Stimulated activated CD8-positive, alpha-beta memory T cell treated with anti-CD3 and anti-CD28 coated beads, Interleukin-4, amount 100 ng/mL, for 24 hours (primary cell): ENCODE results near the gene VPS54.
A peak's percentile ranks its signal among the peaks of the same experiment; 100 is the strongest.
"Not testable (repeated sequence)": the region's sequence is repeated elsewhere in the genome, so short reads cannot be mapped to it uniquely, and the experiment has no call there.

ENCODE experiments used
- DNase-seq: peaks from one replicate; pipeline ENCODE4 v3.0.0-alpha.2; 2020; ENCODE audit warnings: low read depth

Gene VPS54

DNA sequence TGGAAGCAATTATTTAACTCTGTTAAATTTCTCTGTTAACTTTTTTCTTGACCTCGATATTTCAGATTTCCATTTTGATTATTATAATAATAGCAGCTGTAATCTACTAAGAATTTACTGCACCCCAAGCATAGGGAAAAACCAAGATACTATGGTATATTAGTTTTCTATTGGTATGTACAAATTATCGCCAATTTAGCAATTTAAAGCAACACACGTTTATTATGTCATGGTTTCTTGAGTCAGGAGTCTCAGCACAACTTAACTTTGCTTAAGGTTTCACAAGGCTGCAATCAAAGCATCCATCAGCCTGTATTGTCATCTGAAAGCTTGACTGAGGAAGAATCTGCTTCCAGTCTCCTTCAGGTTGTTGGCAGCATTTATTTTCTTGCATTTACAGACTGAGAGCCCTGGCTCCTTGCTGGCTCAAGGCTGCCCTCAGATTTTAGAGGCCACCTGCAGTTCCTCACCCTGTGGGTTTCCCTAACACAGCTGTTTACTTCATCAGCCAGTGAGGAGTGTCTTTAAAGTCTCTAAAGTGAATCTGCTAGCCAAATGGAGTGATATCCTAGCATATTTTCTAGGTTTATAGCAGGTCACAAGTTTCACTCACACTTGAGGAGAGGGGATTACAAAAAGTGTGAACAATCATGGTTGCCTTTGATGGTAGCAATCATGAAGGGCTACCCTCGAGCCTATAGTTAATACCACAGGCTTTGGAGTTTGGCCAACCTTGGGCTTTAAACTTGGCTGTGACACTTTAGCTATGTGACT lies 4.4 kb upstream of the VPS54 start:
- no peak for DNase-seq

DNA sequence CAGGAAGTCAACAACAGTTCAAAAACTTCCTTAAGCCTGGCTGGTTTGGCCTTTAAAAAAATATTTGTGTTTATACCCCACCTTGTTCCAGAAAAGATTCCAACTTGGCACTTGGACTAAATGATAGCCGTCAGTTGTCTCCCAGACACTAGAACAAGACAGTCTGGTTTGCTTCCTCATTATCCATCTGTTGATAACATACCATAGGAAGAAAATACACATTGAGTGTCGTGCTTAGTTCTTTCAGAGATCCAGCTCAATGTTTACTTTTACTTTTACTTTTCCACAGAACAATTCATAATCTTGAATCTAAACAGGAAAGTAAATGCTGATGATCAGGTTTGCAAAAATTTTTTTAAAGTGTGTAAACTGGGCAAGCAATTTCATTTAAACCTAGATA lies 2.4 kb upstream of the VPS54 start:
- DNase-seq: no peak

GRCh38 chr2:64019975-64020528 lies 824 bp upstream of the VPS54 start:
- DNase-seq: no peak

DNA sequence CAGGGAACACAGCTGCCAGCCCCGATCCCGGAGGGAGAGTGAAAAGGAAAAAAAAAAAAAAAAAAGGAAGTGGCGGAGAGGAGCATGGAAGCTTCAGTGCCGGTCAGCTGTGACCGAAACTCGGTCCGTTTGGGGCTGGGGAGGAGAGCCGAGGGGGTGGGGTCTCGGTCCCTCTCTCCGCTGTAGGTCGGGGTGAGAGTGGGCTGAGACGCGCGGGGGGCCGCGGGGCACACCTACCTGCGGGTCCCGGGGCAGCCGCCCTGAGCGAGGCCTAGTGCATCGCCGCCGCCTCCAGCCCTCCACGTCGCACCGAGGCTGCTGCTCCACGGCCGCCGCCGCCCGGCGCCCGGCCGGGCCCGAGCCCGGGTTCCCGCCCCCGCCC lies 536 bp downstream of the VPS54 start:
- peak; percentile 30 for DNase-seq

DNA sequence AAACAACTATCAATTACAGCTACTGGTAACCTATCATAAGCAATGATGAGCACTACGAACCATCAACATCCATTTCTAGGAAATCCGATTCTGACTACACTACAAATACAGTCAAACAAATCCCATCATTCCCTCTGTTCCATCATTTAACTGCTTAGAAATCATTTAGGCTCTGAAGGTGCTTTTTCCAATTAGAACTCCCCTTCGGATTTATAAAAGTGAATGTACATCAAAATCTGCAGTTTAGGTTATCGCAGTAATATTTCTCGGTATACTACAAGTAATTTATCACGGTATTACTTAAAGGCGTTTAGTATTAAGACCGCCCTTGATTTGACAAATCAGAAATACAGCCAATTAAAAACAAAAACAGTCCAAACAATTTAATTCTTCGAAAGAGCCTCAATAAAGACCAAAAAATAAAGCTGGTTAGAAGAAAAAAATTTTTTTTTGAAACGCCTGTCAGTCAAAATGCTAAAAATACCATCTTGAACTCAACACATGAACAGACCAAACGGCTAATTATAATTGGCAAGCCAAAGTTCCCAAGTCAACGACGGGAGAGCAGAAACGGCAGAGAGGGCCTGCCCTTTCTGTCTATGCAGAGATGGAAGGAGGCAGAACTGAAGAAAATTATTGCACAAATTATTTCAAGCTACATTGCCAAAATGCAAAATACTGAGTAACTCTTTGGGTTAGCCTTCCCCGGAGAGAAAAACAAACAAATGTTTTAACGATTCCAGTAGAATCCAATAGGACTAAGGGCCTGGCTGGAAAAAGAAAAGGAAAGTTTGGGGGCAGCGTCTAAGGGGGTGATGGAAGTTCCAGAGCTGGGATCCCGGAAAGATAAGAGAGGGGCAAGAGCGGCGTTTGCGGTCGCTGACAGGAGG lies 1.2 kb downstream of the VPS54 start:
- DNase-seq: no peak

DNA sequence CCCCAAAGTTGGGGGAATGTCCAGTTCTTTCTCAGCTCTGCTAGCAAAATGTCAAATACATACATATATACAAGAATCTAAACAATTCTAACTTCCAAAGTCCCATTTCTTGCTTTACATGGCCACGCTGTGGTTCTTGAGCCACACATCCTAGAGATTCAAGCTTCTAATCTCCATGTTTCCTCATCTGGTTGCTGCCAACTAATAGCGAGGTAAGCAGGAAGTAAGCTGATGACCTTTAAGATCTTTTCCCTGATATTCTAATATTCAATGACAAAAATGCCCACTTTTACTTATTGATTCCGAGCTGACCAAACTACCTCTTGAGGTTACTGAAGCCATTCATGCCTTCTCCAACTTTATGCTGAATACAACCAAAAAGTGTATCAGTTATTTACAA lies 3.3 kb downstream of the VPS54 start:
- no peak for DNase-seq

GRCh38 chr2:64015391-64015790 lies 3.8 kb downstream of the VPS54 start:
- no peak for DNase-seq

DNA sequence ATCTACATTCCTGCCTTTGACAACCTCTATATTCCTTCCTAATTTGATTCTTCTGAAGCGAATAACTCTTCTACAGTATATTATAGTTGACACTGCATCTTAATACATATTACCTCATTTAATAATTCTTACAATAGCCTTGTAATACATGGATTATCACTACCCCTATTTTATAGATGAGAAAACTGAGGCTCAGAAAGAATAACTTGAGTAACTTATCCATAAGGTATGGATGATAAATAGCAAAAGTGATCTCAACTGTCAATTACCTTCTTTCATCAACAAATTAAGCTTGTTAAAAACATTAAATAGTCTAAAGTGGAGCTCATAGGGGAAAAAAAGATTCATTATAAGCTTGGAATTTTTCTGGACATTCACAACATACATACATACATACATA lies 4.6 kb downstream of the VPS54 start:
- DNase-seq: no peak

- DNase-seq: no peak
Observed at GRCh38 chr2:64013053-64013452, 6.2 kb downstream of the VPS54 start.

GRCh38 chr2:64012115-64012514 lies 7.1 kb downstream of the VPS54 start:
- DNase-seq: no peak

GRCh38 chr2:64008434-64009009 lies 10.7 kb downstream of the VPS54 start:
- DNase-seq: no peak

GRCh38 chr2:64007924-64008323 lies 11.3 kb downstream of the VPS54 start:
- DNase-seq: no peak

DNA sequence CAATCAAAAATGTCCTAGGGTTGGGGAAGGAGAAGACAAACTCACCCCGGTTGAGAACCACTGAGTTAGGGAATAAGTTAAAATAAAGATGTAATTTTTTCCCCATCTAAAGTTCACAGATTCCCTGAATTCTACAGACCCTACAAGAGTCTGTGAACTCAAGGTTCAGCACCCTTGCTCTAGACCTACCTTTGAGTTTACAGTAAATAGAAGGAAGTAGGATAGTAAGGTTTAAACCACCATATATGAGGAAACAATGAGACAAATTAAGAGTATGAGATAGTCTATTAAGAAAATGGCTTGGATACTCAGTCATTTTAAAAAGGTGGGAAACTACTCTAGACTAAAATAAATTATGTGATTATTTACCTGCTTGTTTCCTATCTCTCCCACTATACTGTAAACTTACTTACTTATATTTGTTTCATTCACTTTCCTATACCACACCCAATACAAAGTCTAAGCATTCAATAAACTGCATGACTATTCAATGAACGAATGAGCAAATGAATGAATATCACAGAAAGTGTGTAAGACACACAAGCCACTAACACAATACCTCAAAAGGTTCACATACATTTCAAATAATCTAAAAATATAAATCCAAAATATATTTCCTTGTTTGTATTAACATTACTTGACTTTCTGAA lies 13.4 kb downstream of the VPS54 start:
- no peak for DNase-seq

DNA sequence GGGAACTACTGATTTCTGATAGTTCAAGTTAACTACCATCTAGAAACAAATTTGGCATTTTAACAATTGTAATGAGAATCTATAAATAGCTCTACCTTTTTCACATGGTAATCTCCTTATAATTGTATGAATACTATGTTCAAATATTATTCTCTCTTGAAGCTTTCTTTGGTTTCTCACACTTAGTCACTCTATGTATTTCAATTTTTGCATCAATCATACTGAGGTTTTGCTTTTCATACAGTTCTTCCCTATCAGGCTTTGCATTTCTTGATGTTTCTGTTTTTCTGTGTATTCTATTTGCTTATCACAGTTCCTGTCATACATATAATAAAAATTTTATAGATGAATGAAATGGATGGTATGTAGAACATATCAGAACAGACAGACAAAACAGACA lies 16.0 kb downstream of the VPS54 start:
- DNase-seq: no peak

GRCh38 chr2:64001382-64002101 lies 17.7 kb downstream of the VPS54 start:
- no peak for DNase-seq

- DNase-seq: no peak
Observed at GRCh38 chr2:64000630-64001381, 18.4 kb downstream of the VPS54 start.

DNA sequence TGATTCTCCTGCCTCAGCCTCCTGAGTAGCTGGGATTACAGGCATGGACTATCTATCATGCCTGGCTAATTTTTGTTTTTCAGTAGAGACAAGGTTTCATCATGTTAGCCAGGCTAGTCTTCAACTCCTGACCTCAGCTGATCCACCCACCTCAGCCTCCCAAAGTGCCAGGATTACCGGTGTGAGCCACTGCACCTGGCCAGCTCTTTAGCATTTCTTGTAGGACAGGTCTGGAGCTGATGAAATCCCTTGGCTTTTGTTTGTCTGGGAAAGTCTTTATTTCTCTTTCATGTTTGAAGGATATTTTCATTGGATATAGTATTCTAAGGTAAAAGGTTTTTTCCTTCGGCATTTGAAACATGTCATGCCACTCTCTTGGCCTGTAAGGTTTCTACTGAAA lies 20.2 kb downstream of the VPS54 start:
- DNase-seq: no peak

- not testable (repeated sequence) for DNase-seq
Observed at GRCh38 chr2:63996582-63997198, 22.5 kb downstream of the VPS54 start.

DNA sequence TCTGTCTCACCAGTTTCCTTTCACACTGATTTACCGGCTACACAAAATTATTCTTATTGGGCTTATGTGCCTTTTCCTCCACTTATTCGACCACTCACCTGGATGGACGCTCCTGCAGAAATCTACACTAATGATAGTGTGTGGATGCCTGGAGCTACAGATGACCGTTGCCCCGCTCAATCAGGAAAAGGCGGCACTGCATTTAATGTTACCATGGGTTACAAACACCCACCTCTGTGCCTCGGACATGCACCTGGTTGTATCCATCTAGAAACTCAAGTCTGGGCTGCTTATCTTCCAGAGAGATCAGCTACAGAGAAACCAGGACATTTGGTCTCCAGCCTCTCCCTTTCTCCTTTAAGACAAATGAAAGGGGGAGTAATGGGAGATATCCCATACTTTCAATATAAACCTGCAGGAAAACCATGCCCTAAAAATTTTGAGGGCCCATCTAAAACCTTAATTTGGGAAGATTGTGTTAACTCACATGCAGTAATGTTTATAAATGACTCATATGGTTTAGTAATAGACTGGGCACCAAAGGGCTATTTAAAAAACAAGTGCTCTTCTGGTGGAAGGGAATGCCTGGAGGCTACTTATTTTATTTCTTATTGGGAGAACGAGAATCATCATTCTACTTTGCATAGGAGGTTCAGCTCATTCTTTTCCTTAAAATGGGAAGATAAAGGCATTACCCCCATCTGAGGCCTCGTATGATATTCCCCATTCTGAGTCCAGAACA lies 24.7 kb downstream of the VPS54 start:
- DNase-seq: not testable (repeated sequence)

- DNase-seq: no peak
Observed at GRCh38 chr2:63993871-63994270, 25.4 kb downstream of the VPS54 start.
